ENCODE measurements around the gene NR0B2. TPM values are rescaled to one million over a fixed set of nuclear protein-coding genes. Genes with fewer than 3 reads are reported as not detected.

NR0B2 gene
- total RNA-seq, 2 experiments from 2014 or later, result not detected

DNA sequence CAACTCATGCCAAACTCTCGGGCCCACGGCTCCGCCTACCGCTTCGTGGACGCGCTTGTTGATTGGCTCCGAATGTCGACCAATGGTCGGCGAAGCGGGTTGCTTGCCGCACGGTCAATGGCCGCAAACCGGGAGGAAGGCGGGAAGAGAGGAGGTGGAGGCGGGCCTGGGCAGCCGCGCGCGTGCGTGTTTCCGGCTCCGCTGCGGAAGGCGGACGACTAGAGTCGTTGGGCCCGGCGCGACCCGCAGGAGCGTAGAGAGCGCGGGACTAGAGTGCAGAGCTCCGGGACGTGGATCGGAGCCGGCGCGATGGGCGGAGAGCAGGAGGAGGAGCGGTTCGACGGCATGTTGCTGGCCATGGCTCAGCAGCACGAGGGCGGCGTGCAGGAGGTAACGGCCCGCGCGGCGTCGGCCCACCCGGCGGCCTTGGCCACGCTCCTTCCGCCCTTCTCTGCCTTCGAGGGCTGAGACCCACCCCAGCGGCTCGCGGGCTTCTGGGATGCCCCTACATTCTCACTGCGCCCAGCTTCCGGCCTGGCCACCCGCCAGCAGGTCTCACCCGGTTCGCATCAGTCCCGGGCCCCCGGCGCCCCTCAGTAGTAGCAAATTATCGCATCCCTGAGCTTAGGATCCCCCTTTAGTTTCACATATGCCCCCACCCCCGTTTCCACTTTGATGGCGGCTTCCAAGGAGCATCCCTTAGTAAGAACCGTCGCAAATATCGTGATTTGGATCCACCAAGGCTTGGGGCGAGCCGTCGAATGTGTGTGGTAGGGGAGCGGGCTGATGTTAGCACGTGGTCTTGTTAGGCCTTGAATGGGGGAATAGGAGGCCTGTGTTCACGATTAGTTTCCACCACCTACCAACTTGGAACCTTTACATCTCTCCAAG lies 8.0 kb upstream of the NR0B2 start, which contains the start of gene NUDC:
Gene NUDC, plus strand, starts transcription at position 204 of the 891 bp plus-strand sequence. Its CDS starts 106 bp downstream, at position 310.
- intact Hi-C loops (cut with micrococcal nuclease; ENCODE audit: unreplicated experiment), result loop anchor here (1.0 kb wide), 1 partner anchor 31 kb away; the partner anchor contains the start of gene GPN2

GRCh38 chr1:26921126-26921539 lies 7.4 kb upstream of the NR0B2 start:
- no peak for DNase-seq (ENCODE audit: low spot score)
- Histone ChIP-seq H2AFZ (ENCODE audit: low read length) (peak overlapping the region; percentile 84), H3K9me3 (ENCODE audit: low read length) (no peaks in the 10 kb centered on the region), H3K27ac (ENCODE audit: low read depth, low read length, poor library complexity, severe bottlenecking) (no peak overlapping the region), H4K20me1 (ENCODE audit: insufficient read depth, low read length) (peaks cover 10% of the 10 kb centered on the region; the same call in 1 of the 2 replicates), H3K4me1 (ENCODE audit: insufficient read depth, low read length, poor library complexity, severe bottlenecking) (peaks cover 16% of the 10 kb centered on the region), H3K4me3 (ENCODE audit: low read depth, low read length, poor library complexity, severe bottlenecking) (peak overlapping the region; percentile 84), H3K36me3 (ENCODE audit: insufficient read depth, low read length) (peaks cover 35% of the 10 kb centered on the region), H3K4me2 (ENCODE audit: low read length) (peak overlapping the region; percentile 77), H3K9me2 (ENCODE audit: insufficient read depth, low read length) (no peaks in the 10 kb centered on the region), H3K79me2 (ENCODE audit: insufficient read depth, low read depth, low read length) (peaks cover 33% of the 10 kb centered on the region)
- TF ChIP-seq EZH2phosphoT487 (IDR thresholded peaks at IDR 0.05; ENCODE audit: borderline replicate concordance, low read depth, low read length), result no peak
- TF ChIP-seq, protein P1, sequence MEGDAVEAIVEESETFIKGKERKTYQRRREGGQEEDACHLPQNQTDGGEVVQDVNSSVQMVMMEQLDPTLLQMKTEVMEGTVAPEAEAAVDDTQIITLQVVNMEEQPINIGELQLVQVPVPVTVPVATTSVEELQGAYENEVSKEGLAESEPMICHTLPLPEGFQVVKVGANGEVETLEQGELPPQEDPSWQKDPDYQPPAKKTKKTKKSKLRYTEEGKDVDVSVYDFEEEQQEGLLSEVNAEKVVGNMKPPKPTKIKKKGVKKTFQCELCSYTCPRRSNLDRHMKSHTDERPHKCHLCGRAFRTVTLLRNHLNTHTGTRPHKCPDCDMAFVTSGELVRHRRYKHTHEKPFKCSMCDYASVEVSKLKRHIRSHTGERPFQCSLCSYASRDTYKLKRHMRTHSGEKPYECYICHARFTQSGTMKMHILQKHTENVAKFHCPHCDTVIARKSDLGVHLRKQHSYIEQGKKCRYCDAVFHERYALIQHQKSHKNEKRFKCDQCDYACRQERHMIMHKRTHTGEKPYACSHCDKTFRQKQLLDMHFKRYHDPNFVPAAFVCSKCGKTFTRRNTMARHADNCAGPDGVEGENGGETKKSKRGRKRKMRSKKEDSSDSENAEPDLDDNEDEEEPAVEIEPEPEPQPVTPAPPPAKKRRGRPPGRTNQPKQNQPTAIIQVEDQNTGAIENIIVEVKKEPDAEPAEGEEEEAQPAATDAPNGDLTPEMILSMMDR (conservative IDR thresholded peaks at IDR 0.05; ENCODE audit: low read length), result no peak
- BruUV-seq (replicated peaks), result no TSS peak
- ChIA-PET CTCF (ENCODE audit: unreplicated experiment) (no interaction called here), POLR2A (interaction anchor here (0.9 to 1.9 kb wide), 3 partner anchors 9 to 21 kb away, joined by 3 to 9 read pairs (median 4); partner anchors contain the start of gene GPATCH3)
- intact Hi-C loops (cut with micrococcal nuclease; ENCODE audit: unreplicated experiment), result loop anchor here (1.0 kb wide), 1 partner anchor 31 kb away; the partner anchor contains the start of gene GPN2

More for the DNA sequence above, 8.0 kb upstream of the NR0B2 start, which contains the start of gene NUDC:
- H2AFZ ChIP-seq (ENCODE audit: low read length), result peak within 1 kb of the TSS; percentile 84
- H3K9me2 ChIP-seq (ENCODE audit: insufficient read depth, low read length), result no peaks in the 10 kb centered on the region
- peak within 1 kb of the TSS; percentile 96 for H3K4me2 ChIP-seq (ENCODE audit: low read length)
- no peaks in the 10 kb centered on the region for H3K9me3 ChIP-seq (ENCODE audit: low read length)
- H4K20me1 ChIP-seq (ENCODE audit: insufficient read depth, low read length), result peaks cover 10% of the 10 kb centered on the region; the same call in 1 of the 2 replicates
- peaks cover 16% of the 10 kb centered on the region for H3K4me1 ChIP-seq (ENCODE audit: insufficient read depth, low read length, poor library complexity, severe bottlenecking)
- DNase-seq (ENCODE audit: low spot score), result peak; percentile 97
- peaks cover 39% of the 10 kb centered on the region for H3K79me2 ChIP-seq (ENCODE audit: insufficient read depth, low read depth, low read length)
- ChIA-PET CTCF (ENCODE audit: unreplicated experiment) (no interaction called here), POLR2A (interaction anchor here (0.9 to 1.9 kb wide), 3 partner anchors 8 to 22 kb away, joined by 3 to 9 read pairs (median 4); partner anchors contain the start of gene GPATCH3)
- BruUV-seq (replicated peaks), result no TSS peak
- peaks cover 41% of the 10 kb centered on the region for H3K36me3 ChIP-seq (ENCODE audit: insufficient read depth, low read length)
- peak within 1 kb of the TSS; percentile 84 for H3K4me3 ChIP-seq (ENCODE audit: low read depth, low read length, poor library complexity, severe bottlenecking)
- TF ChIP-seq, protein P1 (conservative IDR thresholded peaks at IDR 0.05; ENCODE audit: low read length), result no peak
- no peak for TF ChIP-seq EZH2phosphoT487 (IDR thresholded peaks at IDR 0.05; ENCODE audit: borderline replicate concordance, low read depth, low read length)
- peak within 1 kb of the TSS; percentile 33 for H3K27ac ChIP-seq (ENCODE audit: low read depth, low read length, poor library complexity, severe bottlenecking)

Measured in OCI-LY7 (cell line).